ENCODE results near the gene ANKHD1.
A peak's percentile ranks its signal among the peaks of the same experiment; 100 is the strongest.
"Not testable (repeated sequence)": the region's sequence is repeated elsewhere in the genome, so short reads cannot be mapped to it uniquely, and the experiment has no call there.

The ANKHD1 gene

DNA sequence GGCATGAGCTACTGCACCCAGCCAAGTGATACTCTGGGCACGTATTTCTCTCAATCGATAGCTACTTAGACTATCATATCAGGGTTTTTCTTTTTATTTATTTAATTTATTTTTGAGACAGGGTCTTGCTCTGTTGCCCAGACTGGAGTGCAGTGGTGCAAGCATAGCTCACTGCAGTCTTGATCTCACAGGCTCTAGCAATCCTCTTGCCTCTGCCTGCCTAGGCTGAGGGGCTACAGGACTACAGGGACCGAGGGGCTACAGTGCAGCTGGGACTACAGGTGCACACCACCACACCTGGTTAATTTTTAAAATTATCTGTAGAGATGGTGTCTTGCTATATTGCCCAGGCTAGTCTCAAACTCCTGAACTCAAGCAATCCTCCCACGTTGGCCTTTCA, 20.3 kb upstream of the ANKHD1 start:
- no peak for DNase-seq (ENCODE audit: low read depth in 2 of 2)

DNA sequence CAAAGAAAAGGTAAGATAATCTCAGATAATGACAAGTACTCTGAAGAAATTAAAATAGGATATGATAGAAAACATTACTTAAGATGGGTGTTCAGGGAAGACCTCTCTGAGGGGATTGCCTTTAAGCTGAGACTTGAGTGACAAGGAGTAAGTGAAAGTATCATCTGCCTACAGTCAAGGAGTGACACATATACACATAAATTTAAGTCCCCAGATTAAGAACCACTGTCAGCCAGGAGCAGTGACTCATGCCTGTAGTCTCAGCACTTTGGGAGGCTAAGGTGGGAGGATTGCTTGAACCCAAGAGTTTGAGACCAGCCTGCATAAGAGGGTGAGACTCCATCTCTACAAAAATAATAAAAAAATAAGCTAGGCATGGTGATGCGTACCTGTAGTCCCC, 19.7 kb upstream of the ANKHD1 start:
- no peak for DNase-seq (ENCODE audit: low read depth in 2 of 2)

GRCh38 chr5:140382866-140383265, 18.8 kb upstream of the ANKHD1 start:
- DNase-seq (ENCODE audit: low read depth in 2 of 2): no peak

- no peak for DNase-seq (ENCODE audit: low read depth in 2 of 2)
Observed at GRCh38 chr5:140383300-140383699, 18.3 kb upstream of the ANKHD1 start.

- DNase-seq (ENCODE audit: low read depth in 2 of 2): no peak
Observed at GRCh38 chr5:140388052-140388451, 13.6 kb upstream of the ANKHD1 start.

DNA sequence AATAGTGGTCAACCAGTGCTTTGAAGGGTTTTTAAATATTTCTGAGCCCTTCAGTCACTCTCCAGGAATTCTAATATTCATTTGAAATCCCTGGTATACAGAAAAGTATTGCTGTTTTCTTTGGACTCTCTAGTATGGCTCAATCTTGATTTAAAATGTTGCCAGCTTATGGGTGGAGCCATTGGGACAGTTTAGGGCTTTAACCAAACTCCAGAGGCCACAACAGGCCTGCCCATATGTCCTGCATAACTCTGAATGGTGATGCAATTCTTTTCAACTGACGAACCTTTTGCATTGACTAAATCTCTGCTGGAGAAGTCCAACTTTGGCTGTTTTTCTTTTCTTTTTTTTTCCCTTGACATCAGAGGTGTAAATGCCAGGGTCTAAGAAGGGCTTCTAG, 10.3 kb upstream of the ANKHD1 start:
- no peak for DNase-seq (ENCODE audit: low read depth in 2 of 2)

DNA sequence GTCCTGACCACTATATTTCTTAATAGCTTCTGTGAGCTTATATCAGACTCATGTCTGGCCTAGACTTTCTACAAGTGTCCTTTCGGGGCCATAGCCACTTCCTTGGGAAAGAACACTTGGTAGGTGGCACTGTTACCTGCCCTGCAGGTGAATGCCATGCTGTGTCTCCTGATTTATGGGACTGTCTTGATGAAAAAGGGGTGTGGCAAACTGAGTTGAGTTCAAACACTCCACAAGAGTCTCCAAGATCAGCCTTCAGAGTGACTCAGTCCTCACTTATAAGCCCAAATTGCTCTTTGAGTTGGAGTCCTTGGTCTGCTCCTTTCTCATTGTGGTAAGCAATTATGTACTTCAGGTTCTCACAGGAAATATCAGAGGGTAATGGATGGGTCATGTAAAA, 9.9 kb upstream of the ANKHD1 start:
- DNase-seq (ENCODE audit: low read depth in 2 of 2): no peak

DNA sequence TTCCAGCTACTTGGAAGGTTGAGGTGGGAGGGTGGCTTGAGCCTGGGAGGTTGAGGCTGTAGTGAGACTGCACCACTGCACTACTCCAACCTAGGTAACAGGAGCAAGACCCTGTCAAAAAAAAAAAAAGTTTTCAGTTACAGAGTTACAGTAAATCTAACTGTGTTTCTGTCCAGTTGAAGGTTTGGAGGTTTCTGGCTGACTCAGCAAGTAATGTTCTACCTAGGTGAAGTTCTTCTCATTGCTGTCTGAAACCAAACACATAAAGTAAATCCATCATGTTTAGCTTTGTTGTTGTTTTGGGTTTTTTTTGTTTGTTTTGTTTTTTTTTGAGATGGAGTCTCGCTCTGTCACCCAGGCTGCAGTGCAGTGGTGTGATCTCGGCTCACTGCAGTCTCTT, 7.9 kb upstream of the ANKHD1 start:
- no peak for DNase-seq (ENCODE audit: low read depth in 2 of 2)

DNA sequence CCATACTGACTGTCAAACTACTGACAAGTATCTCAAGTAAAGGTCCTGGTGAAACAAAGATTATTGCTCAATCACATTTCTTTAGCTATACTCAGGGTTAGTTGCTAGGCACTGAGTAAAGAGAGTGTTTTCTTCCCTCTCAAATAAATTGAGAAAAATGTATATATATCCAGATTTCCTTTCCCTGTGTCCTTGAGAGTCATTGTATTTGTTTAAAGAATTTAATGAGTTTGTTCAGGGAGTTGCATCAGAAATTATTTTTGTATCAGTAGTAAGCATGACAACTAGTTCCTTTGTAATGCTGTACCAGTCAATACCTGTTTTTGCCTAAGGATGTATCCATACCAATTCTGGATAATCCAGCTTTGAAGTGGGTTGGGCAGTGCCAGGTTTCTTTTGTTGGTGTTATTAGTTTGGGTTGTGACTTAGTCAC, 3.2 kb upstream of the ANKHD1 start:
- no peak for DNase-seq (ENCODE audit: low read depth in 2 of 2)

- peak in 1 of 2 donors; percentile 15 for DNase-seq (ENCODE audit: low read depth in 2 of 2)
Observed at GRCh38 chr5:140399979-140400729, 1.5 kb upstream of the ANKHD1 start.

- DNase-seq (ENCODE audit: low read depth in 2 of 2): peak; percentile 72
Observed at GRCh38 chr5:140400730-140401361, 787 bp upstream of the ANKHD1 start.

GRCh38 chr5:140402258-140403074, 833 bp downstream of the ANKHD1 start:
- peak; percentile 36 for DNase-seq (ENCODE audit: low read depth in 2 of 2)

GRCh38 chr5:140403613-140404012, 2.0 kb downstream of the ANKHD1 start:
- DNase-seq (ENCODE audit: low read depth in 2 of 2): no peak

DNA sequence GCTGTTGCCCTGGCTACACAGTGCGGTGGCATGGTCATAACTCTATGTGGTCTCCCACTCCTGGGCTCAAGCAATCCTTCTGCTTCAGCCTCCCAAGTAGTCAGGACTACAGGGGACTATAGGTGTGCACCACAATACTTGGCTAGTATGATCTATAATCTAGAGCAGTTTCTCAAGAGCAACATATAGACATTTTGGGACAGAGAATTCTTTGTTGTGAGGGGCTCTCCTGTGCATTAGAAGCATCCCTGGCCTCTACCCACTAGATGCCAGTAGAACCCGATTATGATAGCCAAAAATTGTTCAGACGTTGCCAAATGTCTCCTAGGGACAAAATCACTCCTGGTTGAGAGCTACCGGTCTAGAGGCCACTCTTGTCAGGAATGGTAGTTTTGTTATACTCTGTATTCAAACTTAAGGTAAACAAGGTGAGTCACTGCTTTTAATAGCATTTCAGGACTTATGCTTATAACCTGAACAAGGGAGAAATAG, 7.2 kb downstream of the ANKHD1 start:
- DNase-seq (ENCODE audit: low read depth in 2 of 2): no peak

GRCh38 chr5:140413230-140413629, 11.6 kb downstream of the ANKHD1 start:
- no peak for DNase-seq (ENCODE audit: low read depth in 2 of 2)

GRCh38 chr5:140417235-140417634, 15.6 kb downstream of the ANKHD1 start:
- no peak for DNase-seq (ENCODE audit: low read depth in 2 of 2)

GRCh38 chr5:140418862-140419520, 17.4 kb downstream of the ANKHD1 start:
- DNase-seq (ENCODE audit: low read depth in 2 of 2): no peak

DNA sequence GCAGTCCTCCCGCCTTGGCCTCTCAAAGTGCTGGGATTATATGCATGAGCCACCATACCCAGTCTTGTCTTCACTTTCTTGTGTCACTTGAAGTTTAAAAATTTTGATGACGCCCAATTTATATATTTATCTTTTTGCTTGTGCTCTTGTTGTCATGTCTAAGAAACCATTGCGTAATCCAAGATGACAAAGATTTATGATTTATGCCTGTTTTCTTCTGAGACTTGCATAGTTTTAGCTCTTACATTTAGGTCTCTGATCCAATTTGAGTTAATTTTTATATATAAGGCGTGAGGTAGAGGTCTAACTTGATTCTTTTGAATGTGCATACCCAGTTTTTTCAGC, 18.6 kb downstream of the ANKHD1 start:
- DNase-seq (ENCODE audit: low read depth in 2 of 2): no peak

- no peak for DNase-seq (ENCODE audit: low read depth in 2 of 2)
Observed at GRCh38 chr5:140420665-140421361, 19.2 kb downstream of the ANKHD1 start.

DNA sequence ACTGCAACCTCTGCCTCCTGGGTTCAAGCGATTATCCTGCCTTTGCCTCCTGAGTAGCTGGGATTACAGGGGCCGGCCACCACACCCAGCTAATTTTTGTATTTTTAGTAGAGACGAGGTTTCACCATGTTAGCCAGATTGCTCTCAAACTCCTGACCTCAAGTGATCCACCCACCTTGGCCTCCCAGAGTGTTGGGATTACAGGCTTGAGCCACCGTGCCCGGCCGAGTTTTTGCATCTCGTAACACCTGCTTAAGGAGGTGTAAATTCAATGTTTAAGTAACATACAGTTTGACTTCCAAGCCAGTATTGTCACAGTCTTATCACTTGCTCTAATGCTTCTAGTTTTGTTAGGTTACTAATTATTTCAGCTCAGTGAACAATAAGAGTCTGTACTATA, 19.7 kb downstream of the ANKHD1 start:
- not testable (repeated sequence) for DNase-seq (ENCODE audit: low read depth in 2 of 2)

DNA sequence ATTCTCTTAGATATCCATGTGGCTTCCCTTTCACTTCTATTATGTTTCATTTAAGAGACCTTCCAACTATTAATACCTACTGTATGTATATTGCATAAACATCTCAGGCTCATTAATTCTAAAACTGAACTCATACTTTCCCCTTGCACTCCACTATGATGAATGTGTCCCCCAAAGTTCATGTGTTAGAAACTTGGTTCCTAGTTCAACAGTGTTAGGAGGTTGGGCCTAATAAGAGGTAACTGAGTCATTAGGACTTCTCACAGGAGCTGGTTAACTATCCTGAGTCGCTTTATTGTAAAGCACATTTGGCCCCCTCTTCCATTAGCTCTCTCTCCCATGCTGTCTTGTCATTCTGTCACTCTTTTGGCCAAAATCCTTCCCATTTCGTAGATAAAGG, 22.0 kb downstream of the ANKHD1 start:
- DNase-seq (ENCODE audit: low read depth in 2 of 2): no peak

Measured in stimulated activated CD4-positive, alpha-beta T cell treated with anti-CD3 and anti-CD28 coated beads, Interleukin-1b, Interleukin-23, amount 100 ng/mL, for 4 hours (primary cell).